Activated CD8-positive, alpha-beta T cell treated with anti-CD3 and anti-CD28 coated beads for 36 hours (primary cell): Measurements from ENCODE around the gene SH2D1A. TPM values are rescaled to one million over a fixed set of nuclear protein-coding genes. Genes with fewer than 3 reads are reported as not detected.

Experiments
- ATAC-seq: fragments of 200-7000 bp; cut with Tn5 transposase; one replicate; pipeline ENCODE4 v1.10.0; 2021; ENCODE audit warnings: mild to moderate bottlenecking, moderate library complexity
- CTCF ChIA-PET: fragments of 350-600 bp; sonication (Branson Sonifier 250); formaldehyde crosslinking; loops from one replicate; lab custom pipeline; 2021; ENCODE audit warnings: antibody characterized with exemption; lab: Charles Lee
- POLR2A ChIA-PET: fragments of 350-600 bp; sonication (Branson Sonifier 250); formaldehyde crosslinking; loops from one replicate; lab custom pipeline; 2021; ENCODE audit warnings: antibody characterized with exemption; lab: Charles Lee
- DNase-seq: peaks from one replicate; pipeline ENCODE4 v3.0.0-alpha.2; 2020
- H3K27ac Mint-ChIP-seq: one replicate; pipeline ENCODE4 v1.8.0; 2021; ENCODE audit warnings: mild to moderate bottlenecking, mixed read lengths
- H3K27me3 Mint-ChIP-seq: one replicate; pipeline ENCODE4 v1.8.0; 2021; ENCODE audit warnings: mixed read lengths
- H3K36me3 Mint-ChIP-seq: one replicate; pipeline ENCODE4 v1.8.0; 2021; ENCODE audit warnings: low read depth, mixed read lengths
- H3K4me1 Mint-ChIP-seq: one replicate; pipeline ENCODE4 v1.8.0; 2021; ENCODE audit warnings: low read depth, mixed read lengths
- H3K4me3 Mint-ChIP-seq: one replicate; pipeline ENCODE4 v1.8.0; 2021; ENCODE audit warnings: mild to moderate bottlenecking, moderate library complexity, mixed read lengths
- H3K9me3 Mint-ChIP-seq: one replicate; pipeline ENCODE4 v1.8.0; 2021; ENCODE audit warnings: mixed read lengths
- CTCF ChIP-seq: fragments of 200-600 bp; IDR thresholded peaks from one replicate; pipeline ENCODE4 v1.8.0; 2022; ENCODE audit warnings: antibody characterized with exemption, mild to moderate bottlenecking
- intact Hi-C: fragments of 100-400 bp; cut with micrococcal nuclease; formaldehyde crosslinking; loops from one replicate; pipeline ENCODE4 v1.10.0; 2022
- total RNA-seq, 2 experiments: library from RNA; stranded (reverse); gene quantifications; one replicate each; pipeline ENCODE4 v1.2.3, GENCODE V29; 2021

Gene SH2D1A
- total RNA-seq, 2 experiments from 2014 or later = 40.9 to 43.2 TPM

GRCh38 chrX:124348885-124349453 lies 2.6 kb downstream of the SH2D1A start:
- H3K9me3 Mint-ChIP-seq = no peaks in the 10 kb centered on the region
- peaks cover 35% of the 10 kb centered on the region for H3K4me1 Mint-ChIP-seq
- DNase-seq (no peak), ATAC-seq (peak; percentile 22)
- intact Hi-C loops = loop anchor here (2.0 to 5.0 kb wide), 3 partner anchors 112 to 387 kb away; partner anchors contain the start of gene STAG2
- peaks cover 20% of the 10 kb centered on the region for H3K36me3 Mint-ChIP-seq
- CTCF ChIA-PET = interaction anchor here (1.6 kb wide), 1 partner anchor 126 kb away, joined by 4 read pairs; no protein-coding TSS in a partner anchor
- POLR2A ChIA-PET = interaction anchor here (0.8 to 4.4 kb wide), 7 partner anchors 10 to 137 kb away, joined by 3 to 48 read pairs (median 21); no protein-coding TSS in a partner anchor
- peak overlapping the region; percentile 97 for H3K27ac Mint-ChIP-seq
- TF ChIP-seq CTCF = no peak
- no peaks in the 10 kb centered on the region for H3K27me3 Mint-ChIP-seq
- peak overlapping the region; percentile 93 for H3K4me3 Mint-ChIP-seq

- DNase-seq (no peak), ATAC-seq (no peak)
- no peaks in the 10 kb centered on the region for H3K9me3 Mint-ChIP-seq
- H3K36me3 Mint-ChIP-seq = peaks cover 30% of the 10 kb centered on the region
- peak overlapping the region; percentile 68 for H3K4me3 Mint-ChIP-seq
- ChIA-PET CTCF (interaction anchor here (1.1 kb wide), 1 partner anchor 144 kb away, joined by 3 read pairs; no protein-coding TSS in a partner anchor), POLR2A (interaction anchor here (0.8 to 2.1 kb wide), 4 partner anchors 9 to 137 kb away, joined by 4 to 7 read pairs (median 4); partner anchors contain the start of gene SH2D1A)
- peaks cover 43% of the 10 kb centered on the region for H3K4me1 Mint-ChIP-seq
- peak overlapping the region; percentile 91 for H3K27ac Mint-ChIP-seq
- TF ChIP-seq CTCF = no peak
- H3K27me3 Mint-ChIP-seq = no peaks in the 10 kb centered on the region
- intact Hi-C loops = no loop called here
Measured at GRCh38 chrX:124354648-124355047, 8.3 kb downstream of the SH2D1A start.

GRCh38 chrX:124358800-124359383 lies 12.5 kb downstream of the SH2D1A start:
- peak; percentile 62 for ATAC-seq
- H3K36me3 Mint-ChIP-seq = peaks cover 40% of the 10 kb centered on the region
- POLR2A ChIA-PET = interaction anchor here (1.2 to 4.6 kb wide), 3 partner anchors 12 to 27 kb away, joined by 3 to 28 read pairs (median 4); partner anchors contain the start of gene SH2D1A

GRCh38 chrX:124362072-124362471 lies 15.7 kb downstream of the SH2D1A start:
- ChIA-PET POLR2A (interaction anchor here (0.8 to 2.8 kb wide), 3 partner anchors 9 to 105 kb away, joined by 3 to 21 read pairs (median 3); partner anchors contain the start of gene SH2D1A), CTCF (no interaction called here)
- peak overlapping the region; percentile 91 for H3K27ac Mint-ChIP-seq
- H3K9me3 Mint-ChIP-seq = no peaks in the 10 kb centered on the region
- peak overlapping the region; percentile 58 for H3K4me3 Mint-ChIP-seq
- TF ChIP-seq CTCF = no peak
- intact Hi-C loops = no loop called here
- H3K27me3 Mint-ChIP-seq = no peaks in the 10 kb centered on the region
- H3K4me1 Mint-ChIP-seq = peaks cover 50% of the 10 kb centered on the region
- ATAC-seq (peak; percentile 71), DNase-seq (peak; percentile 64)
- H3K36me3 Mint-ChIP-seq = peaks cover 39% of the 10 kb centered on the region

More at GRCh38 chrX:124358800-124359383, 12.5 kb downstream of the SH2D1A start:
- no peak for DNase-seq
- Mint-ChIP-seq H3K27ac (peak overlapping the region; percentile 95), H3K9me3 (no peaks in the 10 kb centered on the region), H3K4me1 (peaks cover 49% of the 10 kb centered on the region), H3K4me3 (peak overlapping the region; percentile 79), H3K27me3 (no peaks in the 10 kb centered on the region)
- no peak for TF ChIP-seq CTCF
- intact Hi-C loops = no loop called here
- CTCF ChIA-PET = interaction anchor here (0.6 to 1.3 kb wide), 2 partner anchors 10 to 138 kb away, joined by 3 read pairs; no protein-coding TSS in a partner anchor
